ENCODE measurements around the gene ADGRG7.

ADGRG7 gene

DNA sequence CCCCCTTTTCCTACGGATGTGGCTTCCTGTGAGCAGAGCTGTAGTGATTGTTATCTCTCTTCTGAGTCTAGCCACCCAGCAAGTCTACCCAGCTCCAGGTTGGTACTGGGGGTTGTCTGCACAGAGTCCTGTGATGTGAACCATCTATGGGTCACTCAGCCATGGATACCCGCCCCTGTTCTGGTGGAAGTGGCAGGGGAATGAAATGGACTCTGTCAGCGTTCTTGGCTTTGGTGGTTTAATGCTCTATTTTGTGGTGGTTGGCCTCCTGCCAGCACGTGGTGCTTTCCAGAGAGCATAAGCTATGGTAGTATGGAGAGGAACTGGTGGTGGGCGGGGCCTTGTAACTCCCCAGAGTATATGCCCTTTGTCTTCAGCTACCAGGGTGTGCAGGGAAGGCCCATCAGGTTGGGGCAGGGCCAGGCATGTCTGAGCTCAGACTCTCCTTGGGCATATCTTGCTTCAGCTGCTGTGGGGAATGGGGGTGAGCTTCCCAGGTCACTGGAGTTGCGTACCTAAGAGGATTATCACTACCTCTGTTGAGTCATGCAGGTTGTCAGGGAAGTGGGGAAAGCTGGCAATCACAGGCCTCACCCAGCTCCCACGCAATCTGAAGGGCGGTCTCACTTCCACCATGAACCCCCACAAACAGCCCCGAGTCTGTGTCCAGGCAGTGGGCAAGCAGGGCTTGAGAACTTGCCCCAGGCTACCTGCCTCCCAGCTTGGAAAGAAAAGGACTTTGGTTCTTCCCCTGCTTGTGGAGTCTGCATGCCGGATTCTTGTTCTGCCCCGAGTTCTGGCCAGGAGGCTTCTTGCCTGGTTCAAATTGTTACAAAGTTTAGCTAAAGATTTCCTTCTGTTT is 9.0 kb upstream of the ADGRG7 start:
- DNase-seq (ENCODE audit: extremely low read depth in 1 of 2, low read depth in 1 of 2) = no peak

DNA sequence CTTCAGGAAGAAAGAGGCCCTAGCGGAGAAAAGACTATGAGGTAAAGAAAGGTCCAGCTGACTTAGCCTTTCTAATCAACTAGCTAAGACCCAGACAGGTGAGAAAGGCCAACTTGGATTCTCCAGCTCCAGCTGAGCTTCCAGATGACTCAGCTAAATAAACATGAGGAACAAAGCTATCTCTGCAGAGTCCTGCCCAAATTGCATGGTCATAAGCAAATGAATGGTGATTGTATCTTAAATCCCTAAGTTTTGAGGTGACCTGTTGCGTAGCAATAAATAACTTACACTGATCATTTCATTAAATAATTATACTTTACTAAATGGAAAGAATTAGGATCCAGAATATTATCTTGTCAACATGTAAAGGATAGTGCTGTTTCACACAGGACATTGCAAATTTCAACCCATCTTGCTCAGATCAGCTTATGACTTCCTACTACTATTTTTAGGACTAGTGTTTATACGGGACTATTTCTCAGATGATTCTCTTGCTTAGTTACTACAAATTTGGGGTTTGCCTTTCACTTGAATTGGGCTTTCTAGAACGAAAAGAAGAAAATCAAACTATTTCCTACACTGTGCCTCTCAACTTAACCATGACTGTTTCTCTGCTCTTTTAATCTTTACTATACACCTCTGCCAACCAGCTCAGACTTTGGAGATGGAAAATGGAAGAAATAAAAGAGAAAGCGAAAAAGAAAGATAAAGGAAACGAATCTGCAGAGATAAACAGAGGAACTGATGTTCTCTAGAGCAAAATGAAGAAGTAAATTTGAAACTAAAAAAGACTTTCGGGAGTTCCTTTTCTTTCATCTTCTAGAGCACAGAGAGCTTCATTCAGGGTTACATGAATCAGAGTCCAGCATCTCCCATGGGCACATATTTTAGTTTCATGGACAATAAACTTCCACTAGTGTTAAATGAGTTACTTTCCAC is 6.6 kb upstream of the ADGRG7 start:
- DNase-seq (ENCODE audit: extremely low read depth in 1 of 2, low read depth in 1 of 2) = no peak

DNA sequence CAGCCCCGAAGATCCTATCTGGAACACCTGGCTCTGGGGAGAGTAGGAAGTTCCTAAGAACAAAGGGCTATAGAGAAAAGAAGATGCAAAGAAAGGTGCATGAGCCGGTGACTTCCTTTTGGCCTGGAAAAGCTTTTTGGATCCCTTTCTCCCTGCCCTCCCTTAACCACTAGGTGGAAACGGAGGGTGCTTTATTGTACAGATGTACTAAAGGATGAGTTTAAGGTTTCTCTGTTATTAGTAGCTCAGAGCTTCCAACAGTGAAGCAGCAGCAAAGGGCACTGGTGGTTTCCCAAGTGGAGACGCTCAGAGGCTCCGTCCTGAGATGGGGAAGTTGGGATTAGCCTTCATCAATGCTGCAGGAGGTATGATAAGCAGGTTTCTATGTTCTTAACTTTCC is 5.9 kb upstream of the ADGRG7 start:
- no peak for DNase-seq (ENCODE audit: extremely low read depth in 1 of 2, low read depth in 1 of 2)

DNA sequence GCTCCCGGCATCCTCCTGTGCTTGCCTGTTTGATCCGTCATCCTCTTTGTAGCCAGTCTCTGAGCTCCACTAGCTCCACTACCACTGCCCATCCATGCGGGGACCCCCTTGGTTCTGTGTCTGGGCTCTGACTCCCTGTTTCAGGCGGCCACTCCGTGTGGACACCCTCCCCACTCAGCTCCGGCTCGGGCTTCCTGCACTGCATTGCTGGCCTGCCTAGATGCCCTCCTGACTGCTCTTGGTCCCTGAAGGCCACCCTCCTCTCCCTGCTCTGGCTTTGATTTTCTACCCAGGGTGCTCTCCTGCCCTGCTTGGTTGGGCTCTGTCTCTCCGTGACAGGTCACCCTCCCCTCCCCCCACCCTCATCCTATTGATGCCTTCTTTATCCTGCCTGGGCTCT is 4.0 kb upstream of the ADGRG7 start:
- no peak for DNase-seq (ENCODE audit: extremely low read depth in 1 of 2, low read depth in 1 of 2)

DNA sequence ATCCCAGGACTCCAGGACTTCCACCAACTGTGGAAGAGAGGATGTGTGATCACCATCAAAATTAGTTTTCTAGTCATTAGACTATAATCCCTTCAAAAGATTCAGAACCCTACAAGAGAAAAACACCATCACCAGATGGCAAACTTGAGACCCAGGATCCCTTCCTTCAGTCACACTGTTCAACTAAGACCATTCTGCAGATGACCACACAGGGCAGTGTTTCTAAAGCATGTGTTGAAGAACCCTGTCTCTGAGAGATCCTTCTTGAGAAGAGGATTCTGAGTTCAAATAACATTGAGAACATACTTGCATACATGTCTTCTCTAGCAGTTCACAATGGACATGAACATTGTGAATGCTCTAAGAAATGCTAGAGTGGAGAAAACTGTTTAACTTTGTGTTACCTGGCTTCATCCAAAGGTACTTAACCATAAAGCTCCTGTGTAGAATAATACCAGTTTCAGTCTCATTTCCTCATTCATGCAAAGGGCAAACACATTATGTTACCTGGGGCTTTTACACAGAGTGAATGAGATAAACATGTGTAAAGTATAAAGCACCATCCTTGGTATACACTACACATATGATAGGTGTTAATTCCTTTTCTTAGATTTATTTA is 2.4 kb upstream of the ADGRG7 start:
- DNase-seq (ENCODE audit: extremely low read depth in 1 of 2, low read depth in 1 of 2) = no peak

DNA sequence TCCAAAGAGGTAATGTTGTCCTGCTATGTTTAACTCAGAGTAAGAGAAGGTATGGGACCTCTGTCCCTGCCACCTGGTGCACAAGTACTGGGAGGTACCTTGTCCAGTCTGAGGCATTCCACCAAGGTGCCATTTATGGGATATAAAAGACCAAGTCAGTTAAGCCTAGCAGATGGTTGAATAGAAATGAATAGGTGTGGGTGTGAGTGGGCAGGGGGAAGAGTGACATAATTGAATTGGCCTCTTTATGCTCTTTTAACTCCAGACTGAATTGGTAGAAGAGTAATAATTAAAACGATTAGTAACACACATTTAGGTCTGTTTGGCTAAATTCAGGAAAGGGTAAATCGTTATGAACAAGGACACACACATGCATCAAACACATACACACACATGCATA is 562 bp downstream of the ADGRG7 start:
- DNase-seq (ENCODE audit: extremely low read depth in 1 of 2, low read depth in 1 of 2) = no peak

DNA sequence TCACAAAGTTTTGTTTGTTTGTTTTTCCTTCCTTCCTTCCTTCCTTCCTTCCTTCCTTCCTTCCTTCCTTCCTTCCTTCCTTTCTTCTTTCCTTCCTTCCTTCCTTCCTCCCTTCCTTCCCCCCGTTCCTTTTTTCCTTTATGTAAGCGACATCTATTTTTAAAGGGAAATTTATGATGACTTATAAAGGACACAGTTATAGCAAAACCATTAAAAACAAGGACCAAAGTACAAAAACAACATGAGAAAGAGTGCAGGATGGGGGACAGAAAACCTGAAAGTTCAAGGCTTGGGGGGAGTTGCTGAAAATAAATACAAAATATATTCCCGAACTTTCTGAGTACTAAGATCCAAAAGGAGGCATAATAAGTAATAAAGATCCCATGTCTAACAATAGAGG is 1.8 kb downstream of the ADGRG7 start:
- DNase-seq (ENCODE audit: extremely low read depth in 1 of 2, low read depth in 1 of 2) = no peak

DNA sequence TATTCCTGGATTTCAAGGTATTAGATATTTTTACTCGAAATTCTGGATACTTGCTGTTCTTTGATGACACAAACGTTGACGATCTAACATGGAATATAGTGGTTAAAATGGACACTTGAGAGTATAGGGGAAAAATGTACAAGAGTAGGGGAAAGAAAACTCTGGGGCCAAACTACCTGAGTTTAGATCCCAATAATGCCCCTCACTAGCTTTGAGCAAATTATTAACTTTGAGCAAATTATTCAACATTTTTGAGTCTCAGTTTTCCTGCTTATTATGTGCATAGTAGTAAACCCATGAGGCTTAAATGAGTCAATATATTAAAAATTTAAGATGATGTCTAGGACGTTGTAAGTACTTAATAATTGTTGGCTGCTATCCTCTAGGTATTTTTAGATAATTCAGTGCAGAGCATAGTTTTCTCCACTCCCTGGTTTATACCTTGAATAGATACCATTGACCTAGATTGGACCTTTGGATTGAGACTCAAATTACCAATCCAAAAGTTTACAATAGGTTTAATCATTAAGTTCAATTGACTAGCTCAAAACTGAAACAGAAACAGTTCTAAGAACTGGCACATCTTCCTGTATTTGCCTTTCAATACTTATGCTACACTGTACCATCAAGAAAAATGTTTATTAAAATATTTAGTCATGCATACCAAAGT is 4.5 kb downstream of the ADGRG7 start:
- DNase-seq (ENCODE audit: extremely low read depth in 1 of 2, low read depth in 1 of 2) = no peak

DNA sequence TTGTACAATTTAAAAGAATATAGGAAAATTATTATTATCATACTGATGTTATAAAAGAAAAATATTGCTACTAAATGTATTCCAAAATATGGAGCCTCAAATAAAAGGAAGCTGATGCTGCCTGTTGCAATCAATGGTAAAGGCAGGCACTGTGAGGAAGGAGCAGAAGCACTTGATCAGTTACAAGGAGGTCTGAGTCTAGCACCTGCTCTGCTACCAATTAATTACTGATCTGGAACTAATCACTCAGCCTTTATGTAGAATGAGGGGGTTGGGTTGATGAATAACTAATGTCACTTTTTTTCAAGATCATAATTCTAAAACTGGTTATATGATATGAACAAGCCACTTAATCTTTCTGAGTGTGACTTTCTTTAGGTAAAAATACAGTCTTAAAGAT is 5.5 kb downstream of the ADGRG7 start:
- DNase-seq (ENCODE audit: extremely low read depth in 1 of 2, low read depth in 1 of 2) = no peak

DNA sequence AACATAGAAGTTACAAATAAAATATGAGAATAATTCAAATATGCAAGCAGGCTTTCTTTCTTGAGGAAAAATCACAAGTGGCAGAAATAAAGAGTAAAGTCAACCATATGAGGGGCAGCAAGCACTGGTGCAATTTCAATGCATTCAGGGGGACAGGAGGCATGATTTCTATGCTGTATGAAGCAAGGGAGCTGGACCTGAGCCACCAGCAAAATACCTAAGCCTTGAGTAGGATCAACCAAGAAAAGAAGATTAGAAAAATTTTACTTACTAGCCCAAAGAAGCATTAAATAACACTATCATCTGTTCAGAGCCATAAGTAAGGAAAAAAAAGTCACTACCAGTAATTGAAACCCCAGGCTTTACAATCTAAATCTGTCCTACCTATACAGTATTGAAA is 6.3 kb downstream of the ADGRG7 start:
- no peak for DNase-seq (ENCODE audit: extremely low read depth in 1 of 2, low read depth in 1 of 2)

DNA sequence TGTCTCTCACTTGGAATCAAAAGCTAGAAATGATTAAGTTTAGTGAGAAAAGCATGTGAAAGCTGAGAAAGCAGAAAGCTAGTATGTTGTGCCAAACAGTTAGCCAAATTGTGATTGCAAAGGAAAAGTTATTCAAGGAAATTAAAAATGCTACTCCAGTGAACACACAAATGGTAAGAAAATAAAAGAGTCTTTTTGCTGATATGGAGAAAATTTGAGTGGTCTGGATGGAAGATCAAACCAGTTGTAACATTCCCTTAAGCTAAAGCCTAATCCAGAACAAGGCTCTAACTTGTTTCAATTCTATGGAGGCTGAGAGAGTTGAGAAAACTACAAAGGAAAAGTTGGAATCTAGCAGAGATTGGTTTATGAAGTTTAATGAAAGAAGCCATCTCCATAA is 11.8 kb downstream of the ADGRG7 start:
- DNase-seq (ENCODE audit: extremely low read depth in 1 of 2, low read depth in 1 of 2) = no peak

DNA sequence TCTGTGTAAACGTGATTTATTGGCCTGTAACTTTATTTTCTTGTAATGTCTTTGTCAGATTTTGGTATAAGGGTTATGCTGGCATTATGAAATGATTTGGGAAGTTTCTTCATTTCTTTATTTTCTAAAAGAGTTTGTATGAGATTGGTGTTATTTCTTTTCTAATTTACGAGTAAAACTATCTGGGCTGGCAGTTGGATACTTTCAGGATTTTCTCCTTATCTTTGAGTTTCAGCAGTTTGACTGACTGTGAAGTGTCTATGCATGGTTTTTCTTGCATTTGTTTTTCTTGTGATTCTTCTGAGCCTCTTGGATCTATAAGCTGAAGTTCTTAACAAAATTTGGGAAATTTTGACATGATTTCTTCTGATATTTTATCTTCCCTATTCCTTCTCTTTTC is 18.1 kb downstream of the ADGRG7 start:
- DNase-seq (ENCODE audit: extremely low read depth in 1 of 2, low read depth in 1 of 2) = no peak

DNA sequence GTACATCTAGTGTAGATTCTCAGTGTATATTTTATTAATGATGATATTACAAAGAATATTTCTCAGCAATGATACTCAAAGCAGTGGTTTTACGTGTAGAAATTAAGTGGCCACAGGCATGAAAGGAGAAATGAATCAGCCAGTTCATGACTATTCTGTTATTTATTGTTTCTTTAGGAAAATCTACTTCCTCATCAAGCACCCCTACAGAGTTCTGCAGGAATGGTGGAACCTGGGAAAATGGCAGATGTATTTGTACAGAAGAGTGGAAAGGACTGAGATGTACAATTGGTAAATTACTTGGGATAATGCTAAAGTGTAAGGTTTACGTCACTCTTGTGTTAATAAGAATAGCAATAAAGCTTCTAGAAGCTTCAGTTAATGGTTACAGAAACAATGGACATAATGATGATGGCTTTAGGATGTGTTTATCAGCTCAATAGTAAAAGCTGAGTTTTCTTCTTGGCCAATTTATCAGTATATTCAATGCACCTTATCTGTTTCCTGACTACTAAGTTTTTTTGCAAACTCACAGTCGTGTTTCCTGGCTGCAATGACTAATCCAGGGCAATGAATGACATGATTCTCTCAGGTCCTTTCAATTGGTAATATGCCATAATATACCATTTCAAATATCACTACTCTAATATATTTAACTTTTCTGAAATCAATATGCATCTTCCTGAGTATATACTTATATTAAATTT is 20.2 kb downstream of the ADGRG7 start:
- no peak for DNase-seq (ENCODE audit: extremely low read depth in 1 of 2, low read depth in 1 of 2)

DNA sequence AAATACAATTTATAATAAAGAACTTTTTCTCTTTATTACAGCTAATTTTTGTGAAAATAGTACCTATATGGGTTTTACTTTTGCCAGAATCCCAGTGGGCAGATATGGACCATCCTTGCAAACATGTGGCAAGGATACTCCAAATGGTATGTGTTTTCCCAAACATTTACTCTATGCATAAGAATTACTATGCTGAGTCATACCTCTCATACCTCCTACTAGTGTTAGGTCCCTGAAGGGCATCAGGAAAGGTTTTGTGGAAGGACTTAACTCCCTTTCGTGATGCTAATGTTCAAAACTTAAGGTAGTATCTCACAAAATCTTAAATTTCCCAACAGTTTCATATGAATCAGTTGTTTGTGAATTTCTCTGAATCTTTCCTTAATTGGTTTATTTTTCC is 21.3 kb downstream of the ADGRG7 start:
- DNase-seq (ENCODE audit: extremely low read depth in 1 of 2, low read depth in 1 of 2) = no peak

DNA sequence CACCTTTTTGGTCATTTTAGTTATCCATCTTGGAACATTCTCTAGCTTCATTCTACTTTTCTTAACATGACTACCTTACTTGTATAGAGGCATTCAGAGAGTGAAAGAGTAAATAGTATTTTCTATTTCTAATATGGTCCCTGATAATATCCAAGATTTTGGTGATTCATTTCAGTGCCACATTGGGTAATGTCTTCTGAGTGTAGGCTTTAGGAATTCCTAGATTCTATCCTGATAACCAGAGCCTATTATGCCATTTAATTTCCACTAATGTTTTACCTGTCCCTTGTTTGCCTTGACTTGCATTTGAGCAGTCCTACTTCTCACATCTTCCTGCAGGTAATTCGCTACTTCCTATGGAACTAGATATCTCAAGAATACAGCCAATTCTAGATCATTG is 21.8 kb downstream of the ADGRG7 start:
- no peak for DNase-seq (ENCODE audit: extremely low read depth in 1 of 2, low read depth in 1 of 2)

DNA sequence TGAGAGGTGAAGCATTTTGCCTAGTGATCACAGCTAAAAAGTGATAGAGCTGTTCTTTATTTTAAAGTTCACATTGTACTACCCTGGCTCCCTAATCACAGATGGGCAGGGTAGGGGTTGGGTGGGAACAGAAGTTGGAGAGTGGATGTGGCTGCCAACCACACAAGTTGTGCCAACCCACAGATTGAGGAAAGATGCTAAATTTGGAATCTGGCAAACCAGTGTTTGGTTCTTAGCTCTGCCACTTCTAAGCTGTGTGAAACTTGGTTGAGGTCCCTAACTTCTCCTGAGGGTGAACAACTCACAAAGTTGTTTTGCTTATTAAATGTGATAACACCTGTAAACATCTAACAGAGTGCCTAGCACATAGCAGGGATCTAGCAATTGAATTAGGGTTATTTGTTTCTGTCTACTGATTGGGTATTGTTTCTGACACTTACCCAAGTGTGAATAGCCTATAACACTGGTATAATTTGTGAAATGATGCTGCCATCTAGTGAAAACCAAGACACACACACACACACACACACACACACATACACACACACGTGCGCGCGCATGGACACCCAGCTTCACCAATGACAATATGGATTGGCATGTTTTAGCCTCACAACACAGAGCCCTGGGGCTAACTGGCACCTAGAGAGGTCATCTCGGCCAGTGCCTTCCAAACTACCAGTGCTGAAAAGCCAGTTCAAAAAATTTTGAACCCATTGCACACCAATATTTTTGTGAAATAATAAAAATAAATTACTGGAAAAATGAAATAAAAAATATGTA is 25.3 kb downstream of the ADGRG7 start:
- no peak for DNase-seq (ENCODE audit: extremely low read depth in 1 of 2, low read depth in 1 of 2)

DNA sequence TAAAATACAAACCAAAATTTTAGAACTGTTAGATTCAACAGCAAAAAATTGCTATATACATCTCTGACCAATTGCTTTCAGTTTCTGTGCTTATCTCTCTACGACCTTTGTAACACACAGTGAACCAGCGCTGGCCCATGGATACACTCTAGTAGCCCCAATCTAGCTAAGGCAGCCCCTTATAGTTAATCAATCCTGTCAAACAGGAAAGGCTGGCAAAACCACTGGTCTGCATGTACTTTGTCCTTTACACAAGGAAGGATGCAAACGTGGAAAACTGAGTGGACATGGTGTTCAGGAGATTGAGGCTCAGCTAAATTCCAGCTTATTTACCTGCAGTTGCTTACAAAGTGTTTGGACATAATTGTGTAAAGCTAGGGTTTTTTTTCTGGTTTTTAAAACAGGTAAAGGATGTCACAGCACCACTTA is 25.9 kb downstream of the ADGRG7 start:
- DNase-seq (ENCODE audit: extremely low read depth in 1 of 2, low read depth in 1 of 2) = no peak

DNA sequence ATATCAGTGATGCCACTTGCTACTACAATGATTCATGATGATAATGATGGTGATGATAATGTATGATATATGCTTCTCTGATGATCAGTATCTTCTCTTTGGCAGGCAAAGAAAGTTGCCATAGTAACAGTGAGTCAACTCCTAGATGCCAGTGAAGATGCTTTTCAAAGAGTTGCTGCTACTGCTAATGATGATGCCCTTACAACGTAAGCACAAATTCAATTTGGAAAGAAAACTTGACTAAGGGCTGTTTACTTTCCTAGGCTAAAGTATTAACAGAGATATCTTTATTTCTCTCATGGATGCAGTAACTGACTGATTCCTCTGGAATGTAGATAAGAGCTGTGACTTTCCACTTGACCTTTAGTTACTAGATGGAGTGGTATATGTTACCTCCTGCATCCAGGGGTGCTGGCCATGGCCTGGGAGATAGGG is 27.8 kb downstream of the ADGRG7 start:
- DNase-seq (ENCODE audit: extremely low read depth in 1 of 2, low read depth in 1 of 2) = no peak

DNA sequence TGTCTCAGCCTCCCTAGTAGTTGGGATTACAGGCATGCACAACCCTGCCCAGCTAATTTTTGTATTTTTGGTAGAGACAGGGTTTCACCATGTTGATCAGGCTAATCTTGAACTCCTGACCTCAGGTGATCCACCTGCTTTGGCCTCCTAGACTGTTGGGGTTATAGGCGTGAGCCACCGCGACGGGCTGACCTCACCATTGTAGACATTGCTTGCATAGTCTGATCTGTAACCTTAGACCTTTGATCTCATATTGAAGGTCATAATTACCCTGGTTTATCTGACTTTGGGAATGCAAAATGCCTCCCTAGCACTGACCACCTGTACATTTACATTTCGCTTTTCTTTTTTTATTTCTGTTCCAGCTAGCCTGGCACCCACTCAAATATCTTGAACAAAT is 31.2 kb downstream of the ADGRG7 start:
- DNase-seq (ENCODE audit: extremely low read depth in 1 of 2, low read depth in 1 of 2) = no peak

Measured in activated CD8-positive, alpha-beta memory T cell treated with anti-CD3 and anti-CD28 coated beads for 1 hour (primary cell).